ENCODE results near the gene SYNGAP1.
A peak's percentile ranks its signal among the peaks of the same experiment; 100 is the strongest.

SYNGAP1 gene

GRCh38 chr6:33445119-33445603, 25.3 kb downstream of the SYNGAP1 start:
- FAIRE-seq, result no peak
- TF ChIP-seq POLR2A (IDR thresholded peaks at IDR 0.05; ENCODE audit: low read depth, low read length), result no peak
- DNase-seq (ENCODE audit: insufficient read length, low spot score), result no peak

GRCh38 chr6:33446356-33446755, 26.5 kb downstream of the SYNGAP1 start:
- TF ChIP-seq POLR2A (IDR thresholded peaks at IDR 0.05; ENCODE audit: low read depth, low read length), result no peak
- FAIRE-seq (no peak), DNase-seq (ENCODE audit: insufficient read length, low spot score) (no peak)

- DNase-seq (ENCODE audit: insufficient read length, low spot score) (no peak), FAIRE-seq (no peak)
Measured at GRCh38 chr6:33450434-33450833, 30.6 kb downstream of the SYNGAP1 start.

GRCh38 chr6:33451606-33452005, 31.7 kb downstream of the SYNGAP1 start:
- DNase-seq (ENCODE audit: insufficient read length, low spot score) (no peak), FAIRE-seq (no peak)
- no peak for TF ChIP-seq POLR2A (IDR thresholded peaks at IDR 0.05; ENCODE audit: low read depth, low read length)

More at GRCh38 chr6:33450434-33450833, 30.6 kb downstream of the SYNGAP1 start:
- TF ChIP-seq POLR2A (IDR thresholded peaks at IDR 0.05; ENCODE audit: low read depth, low read length), result no peak

GRCh38 chr6:33452496-33452895, 32.6 kb downstream of the SYNGAP1 start:
- DNase-seq (ENCODE audit: insufficient read length, low spot score) (no peak), FAIRE-seq (no peak)
- no peak for TF ChIP-seq POLR2A (IDR thresholded peaks at IDR 0.05; ENCODE audit: low read depth, low read length)

GRCh38 chr6:33453393-33454008, 33.6 kb downstream of the SYNGAP1 start:
- FAIRE-seq (no peak), DNase-seq (ENCODE audit: insufficient read length, low spot score) (no peak)
- TF ChIP-seq POLR2A (IDR thresholded peaks at IDR 0.05; ENCODE audit: low read depth, low read length), result no peak

GRCh38 chr6:33454009-33454946, 34.4 kb downstream of the SYNGAP1 start, which contains the start of gene ZBTB9:
TSS of gene ZBTB9 (plus strand) at chr6:33454576. CDS start at chr6:33455101, 525 bp downstream.
- TF ChIP-seq POLR2A (IDR thresholded peaks at IDR 0.05; ENCODE audit: low read depth, low read length), result peak; percentile 76
- peak; percentile 98 for DNase-seq (ENCODE audit: insufficient read length, low spot score)
- FAIRE-seq, result peak; percentile 92

GRCh38 chr6:33455051-33455450, 35.2 kb downstream of the SYNGAP1 start:
- TF ChIP-seq POLR2A (IDR thresholded peaks at IDR 0.05; ENCODE audit: low read depth, low read length), result no peak
- FAIRE-seq (no peak), DNase-seq (ENCODE audit: insufficient read length, low spot score) (no peak)

GRCh38 chr6:33456156-33456555, 36.3 kb downstream of the SYNGAP1 start:
- TF ChIP-seq POLR2A (IDR thresholded peaks at IDR 0.05; ENCODE audit: low read depth, low read length), result no peak
- FAIRE-seq, result no peak
- no peak for DNase-seq (ENCODE audit: insufficient read length, low spot score)

GRCh38 chr6:33458676-33459075, 38.8 kb downstream of the SYNGAP1 start:
- no peak for TF ChIP-seq POLR2A (IDR thresholded peaks at IDR 0.05; ENCODE audit: low read depth, low read length)
- DNase-seq (ENCODE audit: insufficient read length, low spot score) (no peak), FAIRE-seq (no peak)

GRCh38 chr6:33459226-33459625, 39.4 kb downstream of the SYNGAP1 start:
- no peak for TF ChIP-seq POLR2A (IDR thresholded peaks at IDR 0.05; ENCODE audit: low read depth, low read length)
- FAIRE-seq (no peak), DNase-seq (ENCODE audit: insufficient read length, low spot score) (no peak)

GRCh38 chr6:33466075-33466735, 46.3 kb downstream of the SYNGAP1 start:
- TF ChIP-seq POLR2A (IDR thresholded peaks at IDR 0.05; ENCODE audit: low read depth, low read length), result no peak
- DNase-seq (ENCODE audit: insufficient read length, low spot score) (no peak), FAIRE-seq (no peak)

- no peak for FAIRE-seq
- no peak for DNase-seq (ENCODE audit: insufficient read length, low spot score)
- no peak for TF ChIP-seq POLR2A (IDR thresholded peaks at IDR 0.05; ENCODE audit: low read depth, low read length)
Measured at GRCh38 chr6:33467091-33467490, 47.2 kb downstream of the SYNGAP1 start.

- no peak for TF ChIP-seq POLR2A (IDR thresholded peaks at IDR 0.05; ENCODE audit: low read depth, low read length)
- DNase-seq (ENCODE audit: insufficient read length, low spot score) (no peak), FAIRE-seq (no peak)
Measured at GRCh38 chr6:33469661-33470060, 49.8 kb downstream of the SYNGAP1 start.
